NT2/D1 (cell line): ENCODE data around the gene FAM53A.

ENCODE experiments used
- DNase-seq: peaks from one replicate; pipeline ENCODE4 v3.0.0-alpha.2; 2011; ENCODE audit warnings: low read depth, low spot score
- H3K27me3 ChIP-seq: 2 replicates; pipeline ENCODE4 v1.6.0; 2011; ENCODE audit warnings: mild to moderate bottlenecking; ENCODE audit not compliant: insufficient read length, insufficient read depth
- H3K36me3 ChIP-seq: 2 replicates; pipeline ENCODE4 v1.6.1; 2011; ENCODE audit warnings: mild to moderate bottlenecking, low read length, mixed read lengths; ENCODE audit not compliant: insufficient read depth, insufficient read length
- H3K4me1 ChIP-seq: 2 replicates; pipeline ENCODE4 v1.5.1; 2011; ENCODE audit not compliant: insufficient read depth, insufficient read length
- H3K4me3 ChIP-seq: 2 replicates; pipeline ENCODE4 v1.5.1; 2011; ENCODE audit warnings: low read depth; ENCODE audit not compliant: insufficient read length
- H3K9ac ChIP-seq: 2 replicates; pipeline ENCODE4 v1.6.0; 2011; ENCODE audit warnings: low read depth; ENCODE audit not compliant: insufficient read length
- H3K9me3 ChIP-seq: 2 replicates; pipeline ENCODE4 v1.5.1; 2011; ENCODE audit warnings: mild to moderate bottlenecking, low read length; ENCODE audit not compliant: insufficient read depth
- SUZ12 ChIP-seq: IDR thresholded peaks from 2 replicates; pipeline ENCODE4 v1.6.1; 2011; ENCODE audit not compliant: insufficient read length, insufficient read depth; ENCODE audit errors: extremely low read depth
- YY1 ChIP-seq: IDR thresholded peaks from 2 replicates; pipeline ENCODE4 v1.6.1; 2011; ENCODE audit not compliant: insufficient read length, insufficient read depth
- ZNF274 ChIP-seq: IDR thresholded peaks from 2 replicates; pipeline ENCODE4 v1.6.1; 2011; ENCODE audit warnings: mild to moderate bottlenecking, low read depth, low read length

The FAM53A gene

GRCh38 chr4:1714303-1715001 is 30.3 kb upstream of the FAM53A start:
- Histone ChIP-seq H3K27me3 (no peaks in the 10 kb centered on the region), H3K36me3 (peaks cover 57% of the 10 kb centered on the region), H3K4me3 (no peak overlapping the region), H3K4me1 (peaks cover 13% of the 10 kb centered on the region), H3K9ac (no peak overlapping the region), H3K9me3 (no peaks in the 10 kb centered on the region)
- DNase-seq, result no peak
- TF ChIP-seq SUZ12 (no peak), YY1 (no peak), ZNF274 (no peak)

GRCh38 chr4:1713003-1713851 is 29.1 kb upstream of the FAM53A start:
- Histone ChIP-seq H3K4me1 (peaks cover 13% of the 10 kb centered on the region), H3K9me3 (no peaks in the 10 kb centered on the region), H3K9ac (peak overlapping the region; percentile 97), H3K4me3 (peak overlapping the region; percentile 98), H3K27me3 (no peaks in the 10 kb centered on the region), H3K36me3 (peaks cover 60% of the 10 kb centered on the region)
- DNase-seq, result no peak
- TF ChIP-seq SUZ12, result no peak
- no peak for TF ChIP-seq ZNF274
- TF ChIP-seq YY1, result no peak

- TF ChIP-seq ZNF274 (no peak), YY1 (no peak), SUZ12 (no peak)
- Histone ChIP-seq H3K4me1 (peaks cover 13% of the 10 kb centered on the region), H3K9me3 (no peaks in the 10 kb centered on the region), H3K4me3 (peak within 1 kb of the TSS; percentile 98), H3K36me3 (peaks cover 60% of the 10 kb centered on the region), H3K27me3 (no peaks in the 10 kb centered on the region), H3K9ac (peak within 1 kb of the TSS; percentile 97)
- peak; percentile 83 for DNase-seq
Observed at GRCh38 chr4:1712216-1713002, 28.3 kb upstream of the FAM53A start, which contains the start of gene SLBP. SLBP (minus strand) TSS chr4:1712319; CDS start chr4:1712188, 131 bp downstream.

- H3K9me3 ChIP-seq, result no peaks in the 10 kb centered on the region
- no peak for TF ChIP-seq ZNF274
- no peak for TF ChIP-seq SUZ12
- TF ChIP-seq YY1, result no peak
- H3K4me1 ChIP-seq, result peaks cover 13% of the 10 kb centered on the region
- H3K36me3 ChIP-seq, result peaks cover 52% of the 10 kb centered on the region
- no peak for DNase-seq
- no peaks in the 10 kb centered on the region for H3K27me3 ChIP-seq
- H3K4me3 ChIP-seq, result peak overlapping the region; percentile 98
- H3K9ac ChIP-seq, result peak overlapping the region; percentile 97
Observed at GRCh38 chr4:1711571-1712215, 27.6 kb upstream of the FAM53A start.

GRCh38 chr4:1711055-1711570 is 27.0 kb upstream of the FAM53A start:
- TF ChIP-seq SUZ12, result no peak
- no peak for TF ChIP-seq ZNF274
- H3K36me3 ChIP-seq, result peaks cover 52% of the 10 kb centered on the region
- H3K9ac ChIP-seq, result peak overlapping the region; percentile 97
- no peaks in the 10 kb centered on the region for H3K9me3 ChIP-seq
- H3K4me3 ChIP-seq, result peak overlapping the region; percentile 98
- DNase-seq, result no peak
- peaks cover 13% of the 10 kb centered on the region for H3K4me1 ChIP-seq
- H3K27me3 ChIP-seq, result no peaks in the 10 kb centered on the region

GRCh38 chr4:1708581-1708980 is 24.5 kb upstream of the FAM53A start:
- H3K4me1 ChIP-seq, result peaks cover 9% of the 10 kb centered on the region
- H3K9ac ChIP-seq, result no peak overlapping the region
- H3K9me3 ChIP-seq, result no peaks in the 10 kb centered on the region
- no peaks in the 10 kb centered on the region for H3K27me3 ChIP-seq
- no peak for DNase-seq
- no peak overlapping the region for H3K4me3 ChIP-seq
- TF ChIP-seq ZNF274 (no peak), SUZ12 (no peak), YY1 (no peak)
- H3K36me3 ChIP-seq, result peaks cover 65% of the 10 kb centered on the region
